Ascending aorta (tissue), 2 donors: ENCODE results near the gene ZC3H12D. TPM values are rescaled to one million over a fixed set of nuclear protein-coding genes. Genes with fewer than 3 reads are reported as not detected.

ENCODE experiments used
- DNase-seq, 2 donors: peaks; one replicate each; pipeline ENCODE4 v3.0.0-alpha.2; 2019; ENCODE audit warnings: low spot score in 2 of 2
- H3K27ac ChIP-seq, 2 donors: fragments of 200-600 bp; sonication (generic); one replicate each; pipeline ENCODE4 v1.5.1; 2016 to 2017; ENCODE audit warnings: mild to moderate bottlenecking in 1 of 2
- H3K27me3 ChIP-seq: fragments of 200-600 bp; sonication (generic); one replicate; pipeline ENCODE4 v1.5.1; 2017
- H3K36me3 ChIP-seq, 2 donors: fragments of 200-600 bp; sonication (generic); one replicate each; pipeline ENCODE4 v1.5.1; 2016
- H3K4me1 ChIP-seq, 2 donors: fragments of 200-600 bp; sonication (generic); one replicate each; pipeline ENCODE4 v1.5.1; 2016 to 2017; ENCODE audit warnings: mild to moderate bottlenecking in 1 of 2
- H3K4me3 ChIP-seq, 2 donors: fragments of 200-600 bp; sonication (generic); one replicate each; pipeline ENCODE4 v1.5.1; 2016 to 2017; ENCODE audit warnings: mild to moderate bottlenecking in 1 of 2
- H3K9me3 ChIP-seq, 2 donors: fragments of 200-600 bp; sonication (generic); one replicate each; pipeline ENCODE4 v1.5.1; 2016
- CTCF ChIP-seq, 3 experiments: fragments of 200-600 bp in 2 of 3; fragments of 450-650 bp in 1 of 3; sonication (generic) in 2 of 3; IDR thresholded peaks; one replicate each; pipeline ENCODE4 v1.5.1; 2016 to 2019; ENCODE audit warnings: antibody characterized with exemption in 3 of 3, mild to moderate bottlenecking in 1 of 3, moderate library complexity in 1 of 3
- intact Hi-C: fragments of 100-400 bp; cut with DNase I; formaldehyde crosslinking; loops from one replicate; pipeline ENCODE4 v1.15.1; 2023
- total RNA-seq: library from RNA; depleted of rRNA; stranded (reverse); fragments of >200 nt; gene quantifications from one replicate; pipeline ENCODE4 v1.1.0, GENCODE V29; 2016

ZC3H12D gene
- total RNA-seq, 1 donor from 2014 or later = 1.5 TPM

DNA sequence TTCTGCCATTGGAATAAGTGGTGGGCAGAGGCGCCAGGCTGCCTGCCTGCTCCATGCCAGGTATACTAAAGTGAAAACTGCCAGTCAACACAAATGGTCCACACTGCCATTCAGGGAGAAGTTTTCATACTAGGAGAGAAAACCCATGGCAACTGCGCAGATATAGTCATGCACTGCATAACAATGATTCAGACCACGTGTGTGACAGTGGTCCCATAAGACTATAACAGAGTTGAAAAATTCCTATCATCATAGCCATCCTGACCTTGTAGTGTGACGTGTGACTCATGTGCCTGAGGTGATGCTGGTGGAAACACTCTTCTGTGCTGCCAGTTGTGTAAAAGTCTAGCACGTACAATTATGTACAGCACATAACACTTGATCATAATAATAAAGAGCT lies 25.1 kb downstream of the ZC3H12D start:
- DNase-seq = no peak
- no peak overlapping the region for H3K27ac ChIP-seq
- intact Hi-C loops = no loop called here
- H3K36me3 ChIP-seq = no peaks in the 10 kb centered on the region
- no peaks in the 10 kb centered on the region for H3K27me3 ChIP-seq
- H3K9me3 ChIP-seq = no peaks in the 10 kb centered on the region
- H3K4me3 ChIP-seq = no peak overlapping the region
- no peak for TF ChIP-seq CTCF (IDR thresholded peaks at IDR 0.05)
- peaks cover 4 to 6% of the 10 kb centered on the region in 2 donors for H3K4me1 ChIP-seq

DNA sequence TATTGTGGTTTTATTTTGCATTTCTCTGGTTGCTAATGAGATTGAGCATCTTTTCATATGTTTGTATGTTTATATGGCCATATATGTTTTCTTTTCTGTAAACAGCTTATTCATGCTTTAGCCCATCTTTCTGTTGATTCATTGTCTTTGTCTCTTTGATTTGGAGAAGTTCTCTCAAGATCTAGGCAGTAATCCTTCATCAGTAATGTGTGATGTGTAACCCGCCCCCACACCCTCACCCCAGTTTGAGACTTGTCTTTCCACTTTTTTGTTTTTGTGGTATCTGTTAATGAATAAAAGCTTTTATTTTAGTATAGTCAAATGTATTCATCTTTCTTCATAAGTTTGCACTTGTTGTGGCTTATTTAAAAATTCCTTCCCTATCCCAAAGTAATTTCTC lies 26.0 kb downstream of the ZC3H12D start:
- no peak overlapping the region for H3K4me3 ChIP-seq
- no peak for DNase-seq
- no peaks in the 10 kb centered on the region for H3K9me3 ChIP-seq
- no peak for TF ChIP-seq CTCF (IDR thresholded peaks at IDR 0.05)
- intact Hi-C loops = no loop called here
- H3K4me1 ChIP-seq = peaks cover 10 to 12% of the 10 kb centered on the region in 2 donors
- H3K27ac ChIP-seq = no peak overlapping the region
- H3K27me3 ChIP-seq = no peaks in the 10 kb centered on the region
- H3K36me3 ChIP-seq = no peaks in the 10 kb centered on the region

DNA sequence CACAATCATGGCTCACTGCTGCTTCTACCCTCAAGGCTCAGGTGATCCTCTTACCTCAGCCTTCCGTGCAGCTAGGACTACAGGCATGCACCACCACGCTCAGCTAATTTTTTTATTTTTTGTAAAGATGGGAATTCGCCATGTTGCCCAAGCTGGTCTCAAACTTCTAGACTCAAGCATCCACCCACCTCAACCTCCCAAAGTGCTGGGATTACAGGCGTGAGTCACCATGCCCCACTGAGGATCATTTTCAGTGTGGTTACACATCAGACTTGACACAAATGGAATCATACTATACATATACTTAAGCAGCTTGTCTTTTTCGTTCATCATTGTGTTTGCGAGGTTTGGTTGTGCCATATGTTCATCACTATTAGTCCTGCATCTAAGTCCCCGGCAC lies 26.6 kb downstream of the ZC3H12D start:
- no peak for TF ChIP-seq CTCF (IDR thresholded peaks at IDR 0.05)
- Histone ChIP-seq H3K27me3 (no peaks in the 10 kb centered on the region), H3K27ac (no peak overlapping the region), H3K36me3 (no peaks in the 10 kb centered on the region), H3K9me3 (no peaks in the 10 kb centered on the region), H3K4me1 (peaks cover 12 to 18% of the 10 kb centered on the region in 2 donors), H3K4me3 (no peak overlapping the region)
- intact Hi-C loops = no loop called here
- no peak for DNase-seq

DNA sequence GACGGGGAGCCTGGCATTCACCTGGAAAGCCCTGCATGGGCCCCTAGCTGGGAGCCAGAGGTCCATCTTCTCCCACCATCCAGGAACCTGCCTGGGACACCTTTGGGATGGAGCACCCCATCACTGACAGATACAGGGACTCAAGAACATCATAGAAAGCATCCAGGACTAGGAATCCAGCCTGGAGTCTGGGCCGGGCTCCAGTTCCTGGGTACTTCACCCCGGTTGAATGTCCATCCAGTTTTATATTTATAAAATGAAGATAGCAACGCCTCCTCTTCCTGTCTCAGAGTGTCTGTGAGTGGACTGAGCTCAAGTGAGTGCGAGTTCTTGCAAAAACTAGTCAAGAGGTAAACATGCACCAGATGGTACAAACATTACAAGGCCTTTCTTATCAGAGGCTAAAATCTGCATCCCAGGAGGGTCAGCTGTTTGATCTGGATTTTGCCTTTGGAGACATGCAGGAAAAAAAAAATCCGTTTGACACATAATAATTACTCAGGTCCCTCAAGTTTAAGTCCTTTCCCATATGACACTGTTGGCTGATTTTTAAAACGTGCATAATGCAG lies 27.4 kb downstream of the ZC3H12D start:
- Histone ChIP-seq H3K27me3 (no peaks in the 10 kb centered on the region), H3K9me3 (no peaks in the 10 kb centered on the region), H3K36me3 (no peaks in the 10 kb centered on the region), H3K4me1 (peaks cover 12 to 20% of the 10 kb centered on the region in 2 donors), H3K4me3 (no peak overlapping the region), H3K27ac (no peak overlapping the region)
- intact Hi-C loops = no loop called here
- no peak for DNase-seq
- no peak for TF ChIP-seq CTCF (IDR thresholded peaks at IDR 0.05)

GRCh38 chr6:149456311-149457021 lies 28.3 kb downstream of the ZC3H12D start:
- Histone ChIP-seq H3K27me3 (no peaks in the 10 kb centered on the region), H3K36me3 (no peaks in the 10 kb centered on the region), H3K27ac (no peak overlapping the region), H3K4me1 (peaks cover 14 to 21% of the 10 kb centered on the region in 2 donors), H3K4me3 (no peak overlapping the region), H3K9me3 (no peaks in the 10 kb centered on the region)
- no peak for TF ChIP-seq CTCF (IDR thresholded peaks at IDR 0.05)
- DNase-seq = no peak
- intact Hi-C loops = no loop called here
